Stimulated activated CD8-positive, alpha-beta memory T cell treated with anti-CD3 and anti-CD28 coated beads, Interleukin-4, amount 100 ng/mL, for 1 hour (primary cell): ENCODE measurements around the gene RTBDN.

Experiments
- DNase-seq, 2 donors: peaks; one replicate each; pipeline ENCODE4 v3.0.0-alpha.2; 2020; ENCODE audit warnings: low read depth in 2 of 2, low spot score in 1 of 2

Gene RTBDN

DNA sequence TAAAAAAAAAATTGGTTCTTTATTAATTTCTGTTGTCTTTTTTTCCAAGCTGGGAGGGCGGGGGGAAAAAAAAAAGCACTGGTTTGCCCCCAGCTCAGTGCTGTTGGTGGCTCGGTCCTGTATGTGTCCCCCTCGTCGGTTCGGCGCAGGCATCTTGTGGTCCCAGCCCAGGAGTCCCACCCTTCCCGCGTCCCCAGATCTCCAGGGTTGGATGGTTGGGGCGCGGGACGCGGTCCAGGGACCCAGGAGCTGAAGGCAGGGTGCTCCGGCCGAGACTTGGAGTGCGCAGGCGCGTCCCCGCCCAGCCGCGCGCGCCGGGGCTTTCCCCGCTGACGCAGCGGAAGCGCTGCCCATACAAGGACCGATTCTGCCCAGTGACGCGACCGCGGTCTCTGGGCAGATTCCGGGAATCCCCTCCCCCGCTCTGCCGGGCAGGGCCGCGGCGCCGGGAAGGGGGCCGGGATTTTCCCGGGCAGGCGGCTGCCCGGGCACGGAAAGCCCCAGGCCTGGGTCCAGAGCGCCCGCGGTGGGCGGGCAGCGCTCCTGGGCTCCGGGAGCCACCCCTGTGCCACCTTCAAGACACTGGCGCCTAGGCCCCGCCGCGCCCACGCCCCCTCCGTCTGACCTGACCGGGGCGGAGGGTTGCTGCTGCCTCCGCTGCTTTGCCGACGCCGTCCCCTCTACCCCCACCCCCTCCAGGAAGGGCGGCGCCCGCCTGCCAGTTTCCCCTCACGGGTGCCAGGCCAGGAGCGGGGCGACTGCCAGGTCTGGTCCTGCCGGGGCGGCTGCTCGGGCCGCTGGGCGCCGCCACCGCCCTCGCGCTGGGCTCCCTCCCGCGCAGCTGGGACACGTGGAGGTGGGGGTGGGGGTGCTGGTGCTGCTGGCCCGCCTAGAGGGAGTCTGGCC is 40.8 kb downstream of the RTBDN start:
- peak; percentile 87 to 88 for DNase-seq

GRCh38 chr19:12792853-12793289 is 41.5 kb downstream of the RTBDN start:
- no peak for DNase-seq

DNA sequence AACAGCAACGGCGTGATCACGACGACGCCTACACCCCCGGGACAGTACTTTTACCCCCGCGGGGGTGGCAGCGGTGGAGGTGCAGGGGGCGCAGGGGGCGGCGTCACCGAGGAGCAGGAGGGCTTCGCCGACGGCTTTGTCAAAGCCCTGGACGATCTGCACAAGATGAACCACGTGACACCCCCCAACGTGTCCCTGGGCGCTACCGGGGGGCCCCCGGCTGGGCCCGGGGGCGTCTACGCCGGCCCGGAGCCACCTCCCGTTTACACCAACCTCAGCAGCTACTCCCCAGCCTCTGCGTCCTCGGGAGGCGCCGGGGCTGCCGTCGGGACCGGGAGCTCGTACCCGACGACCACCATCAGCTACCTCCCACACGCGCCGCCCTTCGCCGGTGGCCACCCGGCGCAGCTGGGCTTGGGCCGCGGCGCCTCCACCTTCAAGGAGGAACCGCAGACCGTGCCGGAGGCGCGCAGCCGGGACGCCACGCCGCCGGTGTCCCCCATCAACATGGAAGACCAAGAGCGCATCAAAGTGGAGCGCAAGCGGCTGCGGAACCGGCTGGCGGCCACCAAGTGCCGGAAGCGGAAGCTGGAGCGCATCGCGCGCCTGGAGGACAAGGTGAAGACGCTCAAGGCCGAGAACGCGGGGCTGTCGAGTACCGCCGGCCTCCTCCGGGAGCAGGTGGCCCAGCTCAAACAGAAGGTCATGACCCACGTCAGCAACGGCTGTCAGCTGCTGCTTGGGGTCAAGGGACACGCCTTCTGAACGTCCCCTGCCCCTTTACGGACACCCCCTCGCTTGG is 42.1 kb downstream of the RTBDN start:
- DNase-seq, result peak in 1 of 2 donors; percentile 53

DNA sequence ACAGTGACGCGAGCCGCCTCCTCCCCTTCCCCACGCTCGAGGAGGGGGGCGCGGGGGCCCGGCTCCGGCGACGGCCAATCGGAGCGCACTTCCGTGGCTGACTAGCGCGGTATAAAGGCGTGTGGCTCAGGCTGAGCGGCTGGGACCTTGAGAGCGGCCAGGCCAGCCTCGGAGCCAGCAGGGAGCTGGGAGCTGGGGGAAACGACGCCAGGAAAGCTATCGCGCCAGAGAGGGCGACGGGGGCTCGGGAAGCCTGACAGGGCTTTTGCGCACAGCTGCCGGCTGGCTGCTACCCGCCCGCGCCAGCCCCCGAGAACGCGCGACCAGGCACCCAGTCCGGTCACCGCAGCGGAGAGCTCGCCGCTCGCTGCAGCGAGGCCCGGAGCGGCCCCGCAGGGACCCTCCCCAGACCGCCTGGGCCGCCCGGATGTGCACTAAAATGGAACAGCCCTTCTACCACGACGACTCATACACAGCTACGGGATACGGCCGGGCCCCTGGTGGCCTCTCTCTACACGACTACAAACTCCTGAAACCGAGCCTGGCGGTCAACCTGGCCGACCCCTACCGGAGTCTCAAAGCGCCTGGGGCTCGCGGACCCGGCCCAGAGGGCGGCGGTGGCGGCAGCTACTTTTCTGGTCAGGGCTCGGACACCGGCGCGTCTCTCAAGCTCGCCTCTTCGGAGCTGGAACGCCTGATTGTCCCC is 42.9 kb downstream of the RTBDN start, which contains the start of gene JUNB:
Gene JUNB, plus strand, starts transcription at position 142 of the 706 bp plus-strand sequence. Its CDS starts 286 bp downstream, at position 428.
- peak; percentile 95 to 96 for DNase-seq

DNA sequence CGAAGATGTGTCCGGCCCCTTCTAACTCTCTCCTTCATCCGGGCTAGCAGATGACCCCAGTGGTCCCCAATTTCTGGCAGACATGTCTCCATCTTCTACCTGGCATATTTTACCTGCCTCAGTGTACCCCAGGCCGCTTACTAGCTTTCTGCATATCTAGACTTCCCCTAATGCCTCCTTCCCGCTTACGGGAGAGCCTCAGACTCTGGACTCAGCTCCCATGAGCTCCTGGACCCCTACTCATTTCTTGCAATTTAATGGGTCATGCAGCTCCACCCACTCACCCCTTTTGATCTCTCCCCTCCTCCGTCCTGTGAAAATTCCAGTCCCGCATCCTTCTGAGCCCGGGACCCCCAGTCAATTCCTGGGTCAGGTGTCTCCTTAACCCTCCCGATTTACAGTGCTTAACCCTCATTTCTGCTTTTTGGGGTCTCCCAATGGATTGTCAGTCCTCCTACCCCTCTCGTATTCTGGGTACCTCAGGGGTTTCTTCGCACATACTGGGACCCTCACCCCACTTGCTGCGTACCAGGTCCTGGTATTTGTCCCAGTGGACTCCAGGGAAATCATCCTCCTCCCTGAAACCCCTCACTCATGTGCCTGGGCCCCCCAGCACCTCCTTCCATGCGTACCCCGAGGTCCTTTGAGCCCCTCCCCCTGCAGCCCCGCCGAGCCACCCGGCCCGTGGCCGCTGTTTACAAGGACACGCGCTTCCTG is 43.6 kb downstream of the RTBDN start:
- DNase-seq, result no peak

DNA sequence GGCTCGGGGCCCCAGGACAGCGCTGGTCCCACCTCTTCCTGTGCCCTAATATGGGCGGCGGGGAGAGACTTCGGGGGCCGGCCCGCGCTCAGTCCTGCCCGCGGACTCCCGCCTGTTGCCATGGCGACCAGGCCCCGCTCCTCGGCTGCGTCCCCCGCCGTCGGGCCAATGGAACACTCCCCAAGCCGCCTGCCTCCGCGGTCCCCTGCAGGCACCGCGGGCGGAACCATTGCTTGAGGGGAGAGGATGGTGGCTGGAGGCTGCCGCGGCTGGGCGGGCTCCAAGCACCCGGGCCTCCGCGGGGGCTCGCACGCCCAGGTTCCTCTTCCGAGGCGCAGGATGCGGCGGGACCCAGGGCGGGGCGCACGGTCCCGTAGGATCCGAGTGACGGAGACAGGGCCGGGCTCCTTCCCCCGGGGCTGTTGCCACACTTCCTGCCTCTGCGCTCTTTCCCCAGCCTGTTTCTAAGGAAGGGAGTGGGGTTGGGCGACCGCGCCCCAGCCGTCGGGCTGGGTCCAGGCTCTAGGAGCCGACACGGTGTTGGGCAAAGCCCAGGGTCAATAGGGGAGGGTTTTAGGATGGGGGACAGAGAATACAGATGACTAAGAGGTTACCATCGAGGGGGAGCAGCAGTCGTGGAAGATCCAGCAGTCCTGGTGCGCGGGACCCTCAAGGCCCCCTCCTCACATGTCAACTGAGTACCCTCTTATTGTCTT is 44.3 kb downstream of the RTBDN start:
- peak; percentile 84 for DNase-seq

- no peak for DNase-seq
These were observed 45.1 kb downstream of the RTBDN start for GRCh38 chr19:12789098-12789903.

GRCh38 chr19:12788682-12789097 is 45.7 kb downstream of the RTBDN start:
- no peak for DNase-seq

DNA sequence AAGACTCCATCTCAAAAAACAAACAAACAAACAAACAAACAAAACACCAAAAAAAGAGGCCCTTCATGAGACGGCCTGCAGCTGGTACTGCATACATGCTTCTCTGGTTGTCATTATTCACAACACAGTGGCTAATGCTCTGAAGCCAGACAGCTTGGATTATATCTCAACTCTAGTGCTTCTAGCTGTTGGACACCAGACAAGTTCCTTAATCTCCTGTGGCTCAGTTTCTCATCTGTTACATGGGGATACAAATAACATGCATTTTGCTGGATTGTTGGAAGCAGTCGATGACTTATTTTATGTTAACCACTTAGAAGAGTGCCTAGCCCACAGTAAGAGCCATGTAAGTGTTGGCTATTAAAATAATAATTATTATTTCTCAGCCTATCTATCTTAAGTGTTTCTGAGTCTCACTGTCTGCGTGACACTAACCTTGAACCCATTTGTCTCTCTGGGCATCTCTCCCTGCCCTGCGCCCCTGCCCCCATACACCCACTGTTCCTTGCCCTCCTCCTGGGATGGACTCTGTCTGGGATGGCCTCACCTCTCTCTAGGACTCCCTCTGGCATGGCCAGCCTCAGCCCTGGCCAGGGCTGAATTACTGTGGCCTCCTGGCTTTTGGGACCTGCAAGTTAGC is 46.2 kb downstream of the RTBDN start:
- no peak for DNase-seq

DNA sequence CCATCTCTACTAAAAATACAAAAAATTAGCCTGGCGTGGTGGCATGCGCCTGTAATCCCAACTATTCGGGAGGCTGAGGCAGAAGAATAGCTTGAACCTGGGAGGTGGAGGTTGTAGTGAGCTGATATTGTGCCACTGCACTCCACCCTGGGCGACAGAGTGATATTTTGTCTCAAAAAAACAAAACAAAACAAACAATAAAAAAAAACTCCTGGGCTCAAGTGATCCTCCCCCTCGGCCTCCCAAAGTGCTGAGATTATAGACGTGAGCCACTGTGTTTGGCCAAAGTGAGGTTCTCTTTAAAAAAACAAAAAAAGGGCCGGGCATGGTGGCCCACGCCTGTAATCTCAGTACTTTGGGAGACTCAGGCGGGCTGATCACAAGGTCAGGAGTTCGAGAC is 46.9 kb downstream of the RTBDN start:
- no peak for DNase-seq

DNA sequence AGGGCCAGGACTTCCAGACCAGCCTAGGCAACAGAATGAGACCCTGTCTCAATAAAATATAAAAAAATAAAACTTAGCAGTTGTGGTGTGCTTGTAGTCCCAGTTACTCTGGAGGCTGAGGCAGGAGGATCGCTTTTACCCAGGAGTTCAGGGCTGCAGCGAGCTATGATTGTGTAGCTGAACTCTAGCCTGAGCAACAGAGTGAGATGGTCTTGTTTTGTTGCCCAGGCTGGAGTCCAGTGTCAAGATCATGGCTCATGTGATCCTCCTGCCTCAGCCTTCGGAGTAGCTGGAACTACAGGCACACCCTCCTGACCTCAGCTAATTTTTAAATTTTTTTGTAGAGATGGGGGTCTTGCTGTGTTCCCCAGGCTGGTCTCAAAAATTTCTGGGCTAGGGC is 47.4 kb downstream of the RTBDN start:
- DNase-seq, result no peak

GRCh38 chr19:12786141-12786870 is 48.1 kb downstream of the RTBDN start:
- DNase-seq, result no peak

DNA sequence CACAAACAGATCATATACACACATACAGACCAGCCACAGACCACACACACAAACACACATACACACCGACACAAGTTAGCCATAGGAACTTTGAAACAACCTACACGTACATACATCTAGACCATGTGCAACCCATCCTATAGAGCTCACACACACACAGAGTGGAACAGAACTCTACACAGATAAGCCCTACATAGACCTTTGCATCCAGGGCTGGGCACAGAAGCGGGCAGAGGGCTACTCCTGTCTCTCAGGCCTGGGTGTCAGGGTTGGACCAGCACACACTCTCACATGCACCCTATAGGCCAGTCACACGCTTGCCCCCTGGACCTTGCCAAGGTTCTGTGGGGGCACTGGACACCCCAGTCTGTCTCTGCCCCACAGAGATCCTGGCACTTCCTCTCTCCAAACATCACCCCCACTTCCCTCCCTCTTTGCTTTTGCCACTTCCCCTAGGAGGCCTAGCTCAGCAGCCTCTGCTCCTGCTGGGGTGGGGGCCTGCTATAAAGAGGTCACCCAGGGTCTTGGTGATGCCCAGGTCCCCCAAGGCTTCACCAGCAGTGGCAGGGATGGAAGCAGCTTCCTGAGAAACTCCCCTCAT is 48.8 kb downstream of the RTBDN start:
- no peak for DNase-seq

DNA sequence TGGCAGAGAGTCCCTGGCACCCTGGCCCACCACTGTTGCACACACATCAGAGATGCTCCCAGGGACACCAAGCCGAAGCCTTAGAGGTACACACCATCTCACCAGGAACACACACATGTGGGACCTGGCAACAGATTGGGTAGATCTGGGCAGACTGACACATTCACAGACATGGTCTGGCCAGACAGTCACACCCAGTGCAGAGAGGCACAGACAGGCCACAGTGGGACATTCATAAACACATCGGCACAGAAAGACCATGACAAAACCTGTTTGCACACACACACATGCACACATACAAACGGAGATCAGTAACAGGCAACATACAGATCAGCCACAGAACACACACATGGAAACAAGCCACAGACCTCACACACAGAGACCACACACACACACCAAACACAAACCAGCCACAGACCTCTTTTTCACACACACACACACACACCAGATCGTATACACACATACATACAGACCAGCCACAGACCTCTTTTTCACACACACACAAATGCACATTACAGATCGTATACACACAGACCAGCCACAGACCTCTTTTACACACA is 49.4 kb downstream of the RTBDN start:
- no peak for DNase-seq

GRCh38 chr19:12784394-12784870 is 49.9 kb downstream of the RTBDN start:
- DNase-seq, result no peak

- DNase-seq, result no peak
These were observed 50.5 kb downstream of the RTBDN start for GRCh38 chr19:12783849-12784393.

- no peak for DNase-seq
These were observed 51.0 kb downstream of the RTBDN start for GRCh38 chr19:12783291-12783848.
